ENCODE data around the gene GNPDA2.

Gene GNPDA2

GRCh38 chr4:44679060-44679459 is 47.3 kb downstream of the GNPDA2 start:
- no peak for DNase-seq (ENCODE audit: low spot score)

- DNase-seq (ENCODE audit: low spot score) = peak; percentile 90
These were observed 48.0 kb downstream of the GNPDA2 start, which contains the start of gene GUF1 for GRCh38 chr4:44678094-44679041. Gene GUF1 (plus strand): TSS chr4:44678420. CDS start chr4:44678623, 203 bp downstream.

DNA sequence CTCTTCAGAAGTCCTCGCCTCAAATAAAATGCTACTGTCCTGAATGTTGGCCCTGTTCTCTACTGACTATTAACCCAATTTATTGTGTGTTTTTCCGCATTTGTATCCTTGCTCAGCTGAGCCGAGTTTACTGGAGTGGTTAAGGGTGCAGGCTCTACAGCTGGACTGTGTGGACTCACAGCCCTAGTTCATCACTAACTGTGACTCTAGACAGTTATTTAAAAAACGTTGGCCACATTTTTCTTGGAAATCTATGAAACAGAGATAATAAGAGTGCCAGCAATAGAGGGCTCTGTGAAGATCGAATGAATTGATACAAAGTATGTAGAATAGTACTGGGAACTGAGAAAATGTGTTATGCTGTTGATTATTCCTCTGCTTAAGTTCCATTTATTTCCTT is 51.0 kb downstream of the GNPDA2 start:
- no peak for DNase-seq (ENCODE audit: low spot score)

DNA sequence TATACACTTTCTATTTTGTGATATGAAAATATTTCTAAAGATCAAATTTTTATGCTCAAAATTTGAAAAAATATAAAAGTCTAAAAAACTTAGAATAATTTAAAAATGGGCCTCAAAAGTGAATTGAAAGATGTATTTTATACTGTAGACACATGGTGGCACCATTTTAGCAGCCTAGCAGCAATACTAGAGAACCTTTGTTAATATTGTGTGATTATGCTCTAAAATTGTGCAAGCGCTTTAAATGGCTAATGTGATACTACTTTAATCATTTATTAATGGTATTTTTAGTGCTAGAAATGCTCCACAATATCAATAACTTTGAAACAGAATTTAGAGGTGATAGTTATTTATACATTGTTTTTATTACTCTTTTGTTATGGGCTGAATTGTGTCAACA is 51.9 kb downstream of the GNPDA2 start:
- DNase-seq (ENCODE audit: low spot score) = no peak

DNA sequence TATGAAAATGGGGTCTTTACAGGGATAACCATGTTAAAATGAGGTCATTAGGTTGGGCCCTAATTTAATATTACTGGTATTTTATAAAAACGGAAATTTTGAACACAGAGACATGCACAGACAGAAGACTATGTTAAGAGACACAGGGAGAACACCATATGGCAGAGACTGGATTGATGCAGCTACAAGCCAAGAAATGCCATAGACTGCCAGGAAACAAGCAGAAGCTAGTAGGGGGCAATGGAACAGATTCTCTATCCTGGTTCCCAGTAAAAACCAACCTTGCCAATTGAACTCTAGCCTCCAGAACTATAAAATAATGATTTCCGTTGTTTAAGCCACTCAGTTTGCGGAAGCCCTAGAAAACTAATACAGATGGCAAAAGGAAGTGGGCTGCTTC is 54.7 kb downstream of the GNPDA2 start:
- no peak for DNase-seq (ENCODE audit: low spot score)

DNA sequence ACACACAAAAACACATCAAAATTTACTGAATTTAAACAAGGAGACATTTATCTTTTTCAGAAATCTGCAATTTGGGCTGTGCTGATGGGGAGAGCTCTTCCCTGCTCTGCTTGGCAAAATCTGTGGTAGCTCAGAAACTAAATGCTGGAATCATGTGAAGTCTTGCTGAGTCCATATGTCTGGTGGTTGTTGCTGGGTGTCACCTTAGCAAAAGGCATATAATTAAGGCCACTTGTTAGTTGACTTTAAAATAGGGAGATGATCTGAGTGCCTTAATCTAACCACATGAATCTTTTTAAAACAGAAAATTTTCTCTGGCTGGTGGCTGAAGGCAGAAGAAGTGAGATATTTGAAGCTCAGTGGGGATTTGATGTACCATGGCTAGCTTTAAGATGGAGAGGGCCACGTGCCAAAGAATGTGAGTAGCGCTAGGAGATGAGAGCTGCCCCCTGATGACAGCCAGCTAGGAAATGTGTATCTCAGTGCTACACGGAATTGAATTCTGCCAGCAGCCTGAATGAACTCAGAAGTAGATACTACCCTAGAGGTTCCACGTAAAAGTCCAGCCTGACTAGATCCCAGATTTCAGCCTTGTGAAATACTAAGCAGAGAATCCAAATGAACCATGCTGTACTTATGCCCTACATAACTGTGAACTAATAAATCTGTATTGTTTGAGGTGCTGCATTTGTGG is 55.7 kb downstream of the GNPDA2 start:
- no peak for DNase-seq (ENCODE audit: low spot score)

- DNase-seq (ENCODE audit: low spot score) = no peak
These were observed 57.8 kb downstream of the GNPDA2 start for GRCh38 chr4:44668526-44668925.

- DNase-seq (ENCODE audit: low spot score) = no peak
These were observed 62.7 kb downstream of the GNPDA2 start for GRCh38 chr4:44663539-44664263.

DNA sequence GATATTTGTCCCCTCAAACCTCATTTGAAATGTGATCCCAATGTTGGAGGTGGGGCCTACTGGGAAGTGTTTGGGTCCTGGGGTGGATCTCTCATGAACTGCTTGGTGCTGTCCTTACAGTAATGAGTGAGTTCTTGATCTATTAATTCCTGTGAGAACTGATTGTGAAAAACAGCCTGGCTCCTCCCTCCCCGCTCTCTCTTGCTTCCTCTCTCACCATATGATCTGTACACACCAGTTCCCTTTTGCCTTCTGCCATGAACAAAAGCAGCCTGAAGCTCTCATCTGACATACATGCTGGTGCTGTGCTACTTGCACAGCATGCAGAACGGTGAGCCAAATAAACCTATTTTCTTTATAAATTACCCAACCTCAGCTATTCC is 63.7 kb downstream of the GNPDA2 start:
- no peak for DNase-seq (ENCODE audit: low spot score)

DNA sequence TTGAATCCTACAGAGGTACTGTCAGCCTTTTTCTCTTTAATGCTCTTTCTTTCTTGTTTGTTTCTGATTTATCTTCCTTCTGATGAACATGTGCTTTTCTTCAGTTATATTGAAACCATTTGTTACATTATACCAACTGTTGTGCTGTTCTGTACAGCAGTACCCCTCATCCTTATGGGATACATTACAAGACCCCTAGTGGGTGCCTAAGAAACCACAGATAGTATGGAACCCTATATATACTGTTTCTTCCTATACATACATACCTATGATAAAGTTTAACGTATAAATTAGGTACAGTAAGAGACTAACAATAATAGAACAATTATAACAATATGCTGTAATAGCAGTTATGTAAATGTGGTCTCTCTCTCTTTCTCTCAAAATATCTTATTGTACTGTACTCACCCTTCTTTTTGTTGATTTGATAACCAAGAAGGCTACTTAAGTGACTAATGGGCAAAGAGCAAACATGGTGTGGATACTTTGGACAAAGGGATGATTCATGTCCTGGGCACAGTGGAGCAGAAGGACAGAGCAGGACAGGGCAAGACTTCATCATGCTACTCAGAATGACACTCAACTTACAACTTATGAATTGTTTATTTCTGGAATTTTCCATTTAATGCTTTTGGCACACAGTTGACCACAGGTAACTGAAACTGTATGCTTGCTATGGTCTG is 64.3 kb downstream of the GNPDA2 start:
- DNase-seq (ENCODE audit: low spot score) = no peak

- no peak for DNase-seq (ENCODE audit: low spot score)
These were observed 66.0 kb downstream of the GNPDA2 start for GRCh38 chr4:44660396-44660795.

- DNase-seq (ENCODE audit: low spot score) = no peak
These were observed 74.4 kb downstream of the GNPDA2 start for GRCh38 chr4:44652002-44652401.
